GM18868 (cell line): ENCODE measurements around the gene LRFN2.

ENCODE experiments used
- ATAC-seq: cut with Tn5 transposase; IDR thresholded peaks from one replicate; pipeline ENCODE4 v1.9.1; 2021; ENCODE audit warnings: mild to moderate bottlenecking, moderate library complexity; ENCODE audit not compliant: unreplicated experiment

The LRFN2 gene

DNA sequence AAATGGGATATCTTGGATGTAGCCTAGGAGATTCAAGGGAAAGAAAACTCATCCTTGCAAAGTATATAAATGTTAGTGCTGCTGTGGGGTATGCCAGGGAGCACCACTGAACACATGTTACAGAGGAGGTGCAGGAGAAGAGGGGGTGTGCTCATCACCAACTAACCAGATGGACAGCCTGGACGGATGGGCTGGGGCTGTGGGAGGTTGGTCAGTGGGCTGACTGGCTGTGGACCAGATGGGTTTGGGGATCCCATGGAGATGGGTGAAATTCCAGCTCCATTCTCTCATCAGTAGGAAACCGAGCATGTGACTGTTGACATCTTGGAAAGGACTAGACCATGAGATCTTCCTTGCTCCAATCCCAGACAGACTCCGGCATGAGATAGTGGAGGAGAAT, 201.0 kb downstream of the LRFN2 start:
- ATAC-seq: no peak

DNA sequence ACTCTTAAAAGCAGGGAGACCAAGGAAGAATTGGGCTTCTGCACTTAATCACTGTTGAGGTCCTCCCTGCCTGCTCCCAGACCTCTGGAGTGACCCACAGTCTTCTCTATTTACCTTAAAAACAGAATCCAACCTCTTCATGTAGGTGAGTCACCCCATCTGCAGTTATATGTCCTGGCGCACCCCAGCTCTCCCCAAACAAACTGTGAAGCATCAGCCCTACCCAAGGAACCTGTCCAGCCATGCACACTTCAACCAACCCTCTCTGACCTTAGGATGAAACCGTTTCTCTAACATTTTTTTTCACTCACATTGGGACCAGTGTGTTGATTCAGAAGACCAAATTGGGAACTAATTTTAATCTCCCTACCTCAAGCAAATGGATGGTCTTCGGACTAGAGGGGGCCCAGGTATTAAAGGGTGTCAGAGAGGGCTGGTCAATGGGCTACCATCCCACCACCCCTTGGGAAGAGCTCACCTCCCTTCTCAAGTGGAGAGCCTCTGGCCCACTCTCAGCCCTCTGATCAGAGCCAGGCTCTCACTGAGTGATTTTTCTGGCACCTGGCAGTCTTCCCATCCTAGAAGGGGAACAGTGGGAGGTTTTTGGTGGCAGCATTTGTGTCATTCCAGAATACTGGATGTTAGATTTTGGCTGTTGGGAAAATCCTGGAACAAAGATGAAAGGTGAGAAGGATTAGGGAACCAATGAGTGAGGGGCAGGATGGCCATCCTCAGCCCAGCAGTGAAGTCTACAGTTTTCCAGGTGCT, 203.6 kb downstream of the LRFN2 start:
- ATAC-seq: no peak

GRCh38 chr6:40380271-40380670, 206.9 kb downstream of the LRFN2 start:
- ATAC-seq: no peak

GRCh38 chr6:40379811-40380210, 207.4 kb downstream of the LRFN2 start:
- no peak for ATAC-seq

GRCh38 chr6:40378725-40379074, 208.5 kb downstream of the LRFN2 start:
- ATAC-seq: no peak

GRCh38 chr6:40378071-40378724, 209.0 kb downstream of the LRFN2 start:
- no peak for ATAC-seq

- ATAC-seq: no peak
Observed at GRCh38 chr6:40377173-40377806, 209.9 kb downstream of the LRFN2 start.

DNA sequence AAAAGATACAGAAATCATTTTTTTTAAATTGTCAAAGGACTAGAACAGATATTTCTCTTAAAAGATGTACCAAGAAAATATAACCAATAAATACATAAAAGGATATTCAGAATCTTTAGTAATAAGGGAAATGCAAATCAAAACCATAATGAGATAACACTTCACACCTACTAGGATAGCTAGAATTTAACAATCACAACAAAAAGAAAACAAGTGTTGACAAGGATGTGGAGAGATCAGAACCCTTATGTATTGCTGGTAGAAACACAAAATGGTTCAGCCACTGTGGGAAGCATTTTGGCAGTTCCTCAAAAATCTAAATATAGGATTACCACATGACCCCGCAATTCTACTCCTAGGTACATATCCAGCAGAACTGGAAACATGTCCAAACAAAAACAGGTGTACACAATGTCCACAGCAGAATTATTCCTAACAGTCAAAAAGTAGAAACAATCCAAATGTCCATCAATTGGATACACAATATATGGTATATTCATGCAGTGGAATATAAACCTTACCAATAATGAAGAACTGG, 211.0 kb downstream of the LRFN2 start:
- ATAC-seq: no peak

DNA sequence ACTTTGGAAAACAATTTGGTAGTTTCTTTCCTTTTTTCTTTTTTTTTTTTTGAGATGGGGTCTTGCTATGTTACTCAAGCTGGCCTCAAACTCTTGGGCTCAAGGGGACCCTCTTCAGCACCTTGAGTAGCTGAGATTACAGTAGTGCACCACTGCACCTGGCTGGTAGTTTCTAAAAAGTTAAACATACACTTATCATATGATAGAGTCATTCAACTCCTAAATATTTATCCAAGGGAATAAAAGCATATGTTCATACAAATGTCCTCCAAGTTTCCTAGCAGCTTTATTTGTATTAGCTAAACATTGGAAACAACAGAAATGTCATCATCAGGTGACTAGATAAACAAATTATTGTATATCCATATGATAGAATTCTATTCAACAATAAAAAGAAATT, 213.9 kb downstream of the LRFN2 start:
- no peak for ATAC-seq

GRCh38 chr6:40371621-40372020, 215.5 kb downstream of the LRFN2 start:
- ATAC-seq: no peak

DNA sequence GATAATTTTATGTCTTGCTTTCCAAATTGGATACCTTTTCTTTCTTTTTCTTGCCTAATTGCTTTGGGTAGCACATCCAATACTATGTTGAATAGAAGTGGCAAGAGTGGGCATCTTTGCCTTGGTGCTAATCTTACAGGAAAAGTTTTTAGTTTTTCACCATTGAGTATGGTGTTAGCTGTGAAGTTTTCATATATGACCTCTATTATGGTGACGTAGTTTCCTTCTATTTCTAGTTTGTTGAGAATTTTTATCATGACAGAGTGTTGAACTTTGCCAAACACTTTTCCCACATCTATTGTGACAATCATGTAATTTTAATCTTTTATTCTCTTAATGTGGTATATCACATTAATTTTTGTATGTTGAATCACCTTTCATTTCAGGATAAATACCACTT, 216.1 kb downstream of the LRFN2 start:
- no peak for ATAC-seq

DNA sequence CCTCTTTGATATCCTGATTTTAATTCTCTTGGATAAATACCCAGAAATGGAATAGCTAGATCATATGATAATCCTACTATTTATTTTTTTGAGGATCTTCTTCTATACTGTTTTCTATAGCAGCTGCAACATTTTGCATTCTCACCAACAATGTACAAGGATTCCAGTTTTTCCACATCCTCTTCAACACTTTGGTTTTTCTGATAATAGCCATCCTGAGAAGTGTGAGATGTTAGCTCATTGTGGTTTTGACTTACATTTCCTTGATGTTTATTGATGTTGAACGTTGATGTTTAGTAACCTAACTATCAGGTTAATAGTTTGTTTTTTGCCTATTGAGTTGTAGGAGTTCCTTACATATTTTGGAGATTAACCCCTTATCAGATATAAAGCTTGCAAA, 217.3 kb downstream of the LRFN2 start:
- no peak for ATAC-seq

DNA sequence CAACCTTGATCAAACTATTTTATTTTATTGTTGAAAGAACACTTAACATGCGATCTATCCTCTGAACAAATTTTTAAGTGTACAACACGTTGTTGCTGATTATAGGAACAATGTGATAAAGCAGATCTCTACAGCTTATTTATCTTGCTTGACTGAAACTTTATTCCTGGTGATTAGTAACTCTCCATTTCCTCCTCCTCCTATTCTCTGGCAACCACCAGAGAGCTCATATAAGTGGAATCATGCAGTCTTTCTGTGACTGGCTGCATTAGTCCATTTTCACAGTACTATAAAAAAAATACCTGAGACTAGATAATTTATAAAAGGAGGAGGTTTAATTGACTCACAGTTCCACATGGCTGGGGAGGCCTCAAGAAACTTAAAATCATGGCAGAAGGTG, 218.1 kb downstream of the LRFN2 start:
- no peak for ATAC-seq

DNA sequence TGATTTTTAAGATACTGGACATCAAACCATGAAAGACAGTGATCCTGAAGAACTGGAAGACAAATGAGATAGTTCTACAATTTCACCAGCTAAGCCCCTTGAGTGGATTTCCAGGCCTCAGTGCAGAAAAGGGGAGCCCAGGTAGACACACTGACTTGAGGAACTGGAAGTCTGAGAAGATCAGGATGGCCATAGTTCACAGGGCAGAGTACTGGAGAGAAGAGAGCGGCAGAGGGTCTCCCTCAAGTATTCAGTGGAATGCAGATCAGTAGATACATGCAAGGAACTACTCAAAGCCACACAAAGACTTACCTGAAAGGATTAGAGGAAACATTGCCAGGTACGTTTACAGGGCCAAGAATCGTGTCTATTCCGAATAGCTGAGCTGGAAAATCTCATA, 224.3 kb downstream of the LRFN2 start:
- ATAC-seq: no peak

DNA sequence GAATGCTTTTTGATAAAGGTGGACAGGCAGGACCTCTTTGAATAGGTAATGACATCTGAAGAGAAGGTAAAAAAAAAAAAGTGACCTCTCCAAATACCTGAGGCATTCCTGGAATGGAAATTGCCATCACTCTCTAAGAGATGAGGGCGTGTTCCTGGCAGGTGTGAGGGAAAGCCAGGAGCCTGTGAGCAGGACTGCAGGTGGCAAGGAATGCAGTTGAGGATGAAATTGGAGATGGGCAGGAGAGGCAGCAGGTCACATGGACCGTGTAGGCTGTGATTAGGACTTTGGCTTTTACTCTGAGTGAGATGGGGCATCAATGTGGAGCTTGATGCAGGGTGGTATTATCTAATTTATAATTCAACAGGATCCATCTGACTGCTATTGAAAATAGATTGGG, 227.4 kb downstream of the LRFN2 start:
- no peak for ATAC-seq

DNA sequence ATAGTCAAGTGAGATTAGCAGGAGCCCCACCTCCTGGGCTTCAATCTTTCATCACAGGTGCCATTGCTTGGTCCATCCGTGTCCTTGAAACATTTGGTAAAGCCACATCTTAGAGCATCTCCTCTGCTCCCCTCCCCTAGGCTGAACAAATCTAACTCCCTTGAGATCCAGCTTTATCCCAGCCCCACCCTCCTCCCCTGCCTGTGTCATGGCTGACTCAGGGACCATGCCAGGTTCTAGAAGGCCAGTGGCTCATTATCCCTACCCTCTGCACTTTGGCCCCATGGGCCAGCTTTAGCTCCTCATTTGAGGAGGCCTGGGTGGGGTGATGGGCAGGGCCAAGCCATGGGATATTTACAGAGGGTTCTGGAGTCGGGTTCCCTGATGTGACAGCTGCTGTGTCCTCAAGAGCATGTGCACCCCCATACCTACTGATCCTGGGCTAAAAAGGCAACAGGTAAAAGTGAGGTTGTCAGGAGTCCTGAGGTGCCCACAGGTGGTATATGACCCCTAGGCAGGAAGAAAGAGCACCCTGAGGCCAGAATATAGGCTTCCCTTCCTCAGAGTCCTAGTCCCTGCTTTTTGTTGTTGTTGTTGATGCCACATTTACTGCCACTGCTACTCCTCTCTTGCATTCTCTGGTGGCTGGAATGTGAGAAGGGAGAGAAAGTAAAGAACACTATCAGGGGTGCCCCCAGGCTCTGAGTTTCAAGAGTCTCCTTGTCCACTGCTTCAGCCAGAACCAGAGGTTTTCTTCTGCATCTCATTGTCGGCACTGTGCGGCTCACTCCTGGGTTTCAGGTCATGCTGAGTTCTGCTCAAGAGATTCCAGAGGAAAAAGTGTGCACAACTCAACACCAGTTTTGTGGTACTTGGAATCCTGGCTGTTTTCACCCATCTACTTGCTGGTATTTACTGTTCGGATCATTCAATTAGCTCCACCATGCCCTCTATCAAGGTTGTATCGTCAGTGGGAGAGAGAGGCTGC, 228.4 kb downstream of the LRFN2 start:
- no peak for ATAC-seq

GRCh38 chr6:40356242-40356910, 230.8 kb downstream of the LRFN2 start:
- no peak for ATAC-seq

GRCh38 chr6:40355532-40355931, 231.6 kb downstream of the LRFN2 start:
- ATAC-seq: no peak

- no peak for ATAC-seq
Observed at GRCh38 chr6:40355066-40355465, 232.1 kb downstream of the LRFN2 start.

DNA sequence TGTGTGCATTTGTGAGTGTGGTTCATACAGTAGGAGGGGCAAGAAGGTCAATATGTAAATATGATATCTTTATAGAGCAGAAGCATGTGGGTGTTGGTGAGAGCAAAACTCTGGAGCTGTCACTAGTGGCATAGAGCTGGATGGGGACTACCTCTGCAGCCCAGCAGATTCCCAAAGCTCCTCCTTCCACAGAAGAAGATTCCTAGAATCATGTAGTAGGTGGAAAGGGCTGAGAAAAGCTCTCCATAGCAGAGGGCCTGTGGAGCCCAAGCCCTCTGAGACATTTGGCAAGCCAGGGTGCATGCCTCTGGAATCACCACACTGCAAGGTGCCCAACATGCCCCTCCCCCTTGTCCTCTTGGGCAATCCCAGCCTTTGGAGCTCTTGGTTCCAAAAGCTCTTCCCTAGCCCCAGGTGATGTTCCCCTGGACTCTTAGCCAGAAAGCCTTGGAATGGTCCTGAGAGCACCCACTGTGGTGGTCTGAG, 233.2 kb downstream of the LRFN2 start:
- no peak for ATAC-seq
